Neural cell (in vitro differentiated cells): ENCODE measurements around the gene SLC8A1. TPM values are rescaled to one million over a fixed set of nuclear protein-coding genes. Genes with fewer than 3 reads are reported as not detected.

ENCODE experiments used
- H2AFZ ChIP-seq: fragments of 200-600, 300-800 bp; sonication (generic), shearing (Covaris generic); 2 replicates; pipeline ENCODE4 v1.6.0; 2014; ENCODE audit warnings: low read depth, mild to moderate bottlenecking, antibody characterized with exemption, low read length, moderate library complexity
- H3F3A ChIP-seq: fragments of 200-600 bp; shearing (Covaris generic); 2 replicates; pipeline ENCODE4 v1.6.1; 2016; ENCODE audit warnings: mild to moderate bottlenecking, moderate library complexity, mixed read lengths, antibody characterized with exemption, low read length; ENCODE audit not compliant: insufficient read depth, poor library complexity, severe bottlenecking
- H3K27ac ChIP-seq: fragments of 200-600, 300-800 bp; sonication (generic), shearing (Covaris generic); 2 replicates; pipeline ENCODE4 v1.5.1; 2014; ENCODE audit warnings: mild to moderate bottlenecking, low read length, moderate library complexity
- H3K27me3 ChIP-seq: fragments of 300-800, 200-600 bp; sonication (generic), shearing (Covaris generic); 2 replicates; pipeline ENCODE4 v1.6.0; 2014; ENCODE audit warnings: mild to moderate bottlenecking, low read depth, low read length, moderate library complexity; ENCODE audit not compliant: insufficient read depth
- H3K36me3 ChIP-seq: fragments of 300-800, 200-600 bp; sonication (generic), shearing (Covaris generic); 2 replicates; pipeline ENCODE4 v1.5.1; 2014; ENCODE audit warnings: mild to moderate bottlenecking, antibody characterized with exemption, low read length, moderate library complexity; ENCODE audit not compliant: insufficient read depth
- H3K4me2 ChIP-seq: fragments of 300-800, 200-600 bp; sonication (generic), shearing (Covaris generic); 2 replicates; pipeline ENCODE4 v1.6.0; 2014; ENCODE audit warnings: mild to moderate bottlenecking, low read length
- H3K4me3 ChIP-seq: fragments of 300-800, 200-600 bp; sonication (generic), shearing (Covaris generic); 2 replicates; pipeline ENCODE4 v1.5.1; 2014; ENCODE audit warnings: mild to moderate bottlenecking, low read length, moderate library complexity
- H3K79me2 ChIP-seq: fragments of 200-600 bp; shearing (Covaris generic); replicated peaks from 2 replicates; pipeline ENCODE4 v1.6.0; 2014; ENCODE audit warnings: mild to moderate bottlenecking, low read length, moderate library complexity; ENCODE audit not compliant: insufficient read depth
- H3K9ac ChIP-seq: fragments of 300-800, 200-600 bp; sonication (generic), shearing (Covaris generic); 2 replicates; pipeline ENCODE4 v1.6.1; 2016; ENCODE audit warnings: mild to moderate bottlenecking, low read length, mixed read lengths
- H3K9me2 ChIP-seq: fragments of 200-600 bp; shearing (Covaris generic); 2 replicates; pipeline ENCODE4 v1.6.1; 2016; ENCODE audit warnings: mild to moderate bottlenecking, low read length, mixed read lengths; ENCODE audit not compliant: insufficient read depth
- H3K9me3 ChIP-seq: fragments of 200-600, 300-800 bp; sonication (generic), shearing (Covaris generic); 2 replicates; pipeline ENCODE4 v1.6.1; 2016; ENCODE audit warnings: mild to moderate bottlenecking, mixed run types, low read length, moderate library complexity, mixed read lengths
- H4K20me1 ChIP-seq: fragments of 200-600 bp; shearing (Covaris generic); 2 replicates; pipeline ENCODE4 v1.6.1; 2016; ENCODE audit warnings: mild to moderate bottlenecking, mixed run types; ENCODE audit not compliant: insufficient read depth
- CTCF ChIP-seq: fragments of 450-650 bp; IDR thresholded peaks from 2 replicates; pipeline ENCODE4 v1.5.1; 2014; ENCODE audit warnings: antibody characterized with exemption, mild to moderate bottlenecking, moderate library complexity; ENCODE audit not compliant: poor library complexity, severe bottlenecking
- EP300 ChIP-seq: fragments of 450-650 bp; conservative IDR thresholded peaks from 2 replicates; pipeline ENCODE4 v1.6.1; 2014; ENCODE audit warnings: antibody characterized with exemption, mild to moderate bottlenecking, moderate library complexity; ENCODE audit not compliant: poor library complexity, severe bottlenecking
- EZH2 ChIP-seq: fragments of 200-600, 300-800 bp; shearing (Covaris generic), sonication (generic); IDR thresholded peaks from 2 replicates; pipeline ENCODE4 v1.6.1; 2014; ENCODE audit warnings: antibody characterized with exemption, low read length, borderline replicate concordance, mild to moderate bottlenecking; ENCODE audit not compliant: insufficient read depth, poor library complexity, severe bottlenecking
- MXI1 ChIP-seq: fragments of 450-650 bp; conservative IDR thresholded peaks from 2 replicates; pipeline ENCODE4 v1.6.1; 2014; ENCODE audit warnings: antibody characterized with exemption, mild to moderate bottlenecking; ENCODE audit not compliant: poor library complexity, severe bottlenecking
- POLR2AphosphoS5 ChIP-seq: IDR thresholded peaks from 2 replicates; pipeline ENCODE4 v1.6.1; 2012
- RAD21 ChIP-seq: fragments of 450-650 bp; conservative IDR thresholded peaks from 2 replicates; pipeline ENCODE4 v1.6.1; 2014; ENCODE audit warnings: antibody characterized with exemption, mild to moderate bottlenecking, moderate library complexity
- REST ChIP-seq: IDR thresholded peaks from 2 replicates; pipeline ENCODE4 v1.6.1; 2012; ENCODE audit warnings: borderline replicate concordance
- SMC3 ChIP-seq: fragments of 450-650 bp; conservative IDR thresholded peaks from 2 replicates; pipeline ENCODE4 v1.6.1; 2014; ENCODE audit warnings: antibody characterized with exemption, mild to moderate bottlenecking, moderate library complexity; ENCODE audit not compliant: poor library complexity
- TAF1 ChIP-seq: IDR thresholded peaks from 2 replicates; pipeline ENCODE4 v1.6.1; 2012; ENCODE audit warnings: low read depth
- polyA plus RNA-seq: library from polyadenylated mRNA; depleted of rRNA; stranded (reverse); fragments of >200 nt; gene quantifications from 2 replicates; pipeline ENCODE4 v1.2.3, GENCODE V29; 2014

The SLC8A1 gene
- polyA plus RNA-seq, 1 donor from 2014 or later = 18.7 TPM

- no peak overlapping the region for H2AFZ ChIP-seq
- H3K4me3 ChIP-seq = no peak overlapping the region
- no peaks in the 10 kb centered on the region for H3K27me3 ChIP-seq
- no peaks in the 10 kb centered on the region for H3K9me3 ChIP-seq
- no peak overlapping the region for H3K4me2 ChIP-seq
- no peaks in the 10 kb centered on the region for H4K20me1 ChIP-seq
- no peaks in the 10 kb centered on the region for H3K9me2 ChIP-seq
- TF ChIP-seq EZH2 (no peak), RAD21 (no peak), CTCF (no peak), SMC3 (no peak), TAF1 (no peak), REST (no peak), EP300 (no peak), POLR2AphosphoS5 (no peak), MXI1 (no peak)
- H3F3A ChIP-seq = no peaks in the 10 kb centered on the region
- no peak overlapping the region for H3K27ac ChIP-seq
- H3K36me3 ChIP-seq = no peaks in the 10 kb centered on the region
- H3K79me2 ChIP-seq = peaks cover 17% of the 10 kb centered on the region
- H3K9ac ChIP-seq = no peak overlapping the region
Observed at GRCh38 chr2:40409734-40410133, 42.2 kb downstream of the SLC8A1 start.

GRCh38 chr2:40406485-40407289 lies 45.2 kb downstream of the SLC8A1 start:
- Histone ChIP-seq H4K20me1 (no peaks in the 10 kb centered on the region), H3K27ac (no peak overlapping the region), H3K27me3 (no peaks in the 10 kb centered on the region), H3F3A (no peaks in the 10 kb centered on the region), H3K9me2 (no peaks in the 10 kb centered on the region), H3K4me3 (no peak overlapping the region), H3K79me2 (peaks cover 21% of the 10 kb centered on the region), H3K4me2 (no peak overlapping the region), H2AFZ (no peak overlapping the region), H3K9ac (no peak overlapping the region), H3K36me3 (no peaks in the 10 kb centered on the region), H3K9me3 (no peaks in the 10 kb centered on the region)
- TF ChIP-seq SMC3 = no peak
